ENCODE data around the gene ZBTB7C.

The ZBTB7C gene

DNA sequence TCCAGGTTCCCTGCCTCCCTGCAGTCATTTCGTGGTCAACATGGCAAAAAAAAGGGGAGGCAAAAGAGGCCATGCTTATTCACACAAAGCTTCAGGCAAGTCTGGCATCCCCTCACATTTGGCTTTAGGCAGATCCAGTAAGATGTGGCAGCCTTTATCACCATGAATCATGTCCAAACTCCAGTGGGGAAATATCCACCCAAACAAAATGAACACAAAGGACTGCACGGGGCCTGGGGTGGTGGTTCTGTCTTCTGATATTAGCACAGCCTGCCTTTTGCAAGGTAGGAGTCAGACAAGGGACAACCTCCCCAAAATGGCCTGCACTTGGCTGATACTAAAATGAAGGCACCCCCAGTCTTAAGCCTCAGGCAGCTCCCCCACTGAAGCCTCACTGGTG is 129.9 kb downstream of the ZBTB7C start:
- Histone ChIP-seq H3K4me3 (ENCODE audit: low read length) (no peak overlapping the region), H3K4me1 (ENCODE audit: insufficient read depth, low read length) (no peaks in the 10 kb centered on the region), H3K27me3 (ENCODE audit: insufficient read depth, low read length) (no peaks in the 10 kb centered on the region), H3K9me3 (ENCODE audit: low read length) (no peaks in the 10 kb centered on the region), H2AFZ (ENCODE audit: low read depth, low read length) (no peak overlapping the region), H3K36me3 (ENCODE audit: insufficient read depth, low read length) (no peaks in the 10 kb centered on the region)

DNA sequence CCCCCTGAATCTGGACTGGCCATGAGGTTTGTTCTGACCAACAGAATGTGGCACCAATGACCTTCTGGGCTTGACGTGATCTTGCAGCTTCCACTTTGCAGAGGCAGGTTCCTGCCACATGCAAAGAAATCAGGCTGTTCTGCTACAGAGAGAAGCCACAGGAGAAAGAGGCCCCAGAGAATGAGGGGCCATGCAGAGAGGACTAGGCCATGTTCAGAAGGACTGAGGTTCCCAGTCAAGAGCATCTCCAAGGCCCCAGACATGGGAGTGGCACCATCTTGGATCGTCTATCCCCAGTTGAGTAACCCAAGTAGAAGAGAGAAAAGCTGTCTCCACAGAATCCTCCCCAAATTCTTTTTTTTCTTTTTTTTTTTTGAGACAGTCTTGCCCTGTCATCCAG is 131.1 kb downstream of the ZBTB7C start:
- Histone ChIP-seq H3K4me1 (ENCODE audit: insufficient read depth, low read length) (no peaks in the 10 kb centered on the region), H3K27me3 (ENCODE audit: insufficient read depth, low read length) (no peaks in the 10 kb centered on the region), H3K9me3 (ENCODE audit: low read length) (no peaks in the 10 kb centered on the region), H3K4me3 (ENCODE audit: low read length) (no peak overlapping the region), H3K36me3 (ENCODE audit: insufficient read depth, low read length) (no peaks in the 10 kb centered on the region), H2AFZ (ENCODE audit: low read depth, low read length) (no peak overlapping the region)

DNA sequence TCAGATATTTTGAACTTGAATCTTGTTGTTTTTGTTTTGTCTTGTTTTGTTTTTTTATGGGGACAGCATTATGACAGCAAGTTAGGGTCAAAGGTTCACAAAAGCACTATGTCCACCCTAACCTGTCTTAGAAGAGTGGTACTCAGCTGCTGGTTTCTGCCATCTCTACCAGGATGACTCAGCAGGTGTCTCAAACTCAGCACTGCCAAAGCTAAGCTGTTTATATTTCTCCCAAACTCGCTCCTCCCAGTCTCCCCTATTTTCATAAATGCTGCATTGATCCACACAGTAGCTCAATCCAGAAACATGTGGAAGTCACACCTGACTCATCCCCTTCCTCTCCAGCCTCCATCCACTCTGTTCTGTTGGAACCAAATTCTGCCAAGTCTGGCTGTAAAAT is 134.9 kb downstream of the ZBTB7C start:
- Histone ChIP-seq H3K36me3 (ENCODE audit: insufficient read depth, low read length) (no peaks in the 10 kb centered on the region), H2AFZ (ENCODE audit: low read depth, low read length) (no peak overlapping the region), H3K4me1 (ENCODE audit: insufficient read depth, low read length) (no peaks in the 10 kb centered on the region), H3K4me3 (ENCODE audit: low read length) (no peak overlapping the region), H3K27me3 (ENCODE audit: insufficient read depth, low read length) (no peaks in the 10 kb centered on the region), H3K9me3 (ENCODE audit: low read length) (no peaks in the 10 kb centered on the region)

- Histone ChIP-seq H3K4me1 (ENCODE audit: insufficient read depth, low read length) (no peaks in the 10 kb centered on the region), H3K27me3 (ENCODE audit: insufficient read depth, low read length) (no peaks in the 10 kb centered on the region), H3K36me3 (ENCODE audit: insufficient read depth, low read length) (no peaks in the 10 kb centered on the region), H2AFZ (ENCODE audit: low read depth, low read length) (no peak overlapping the region), H3K4me3 (ENCODE audit: low read length) (no peak overlapping the region), H3K9me3 (ENCODE audit: low read length) (no peaks in the 10 kb centered on the region)
Observed at GRCh38 chr18:48270929-48271328, 138.3 kb downstream of the ZBTB7C start.

- no peaks in the 10 kb centered on the region for H3K27me3 ChIP-seq (ENCODE audit: insufficient read depth, low read length)
- H3K9me3 ChIP-seq (ENCODE audit: low read length) = no peaks in the 10 kb centered on the region
- no peak overlapping the region for H2AFZ ChIP-seq (ENCODE audit: low read depth, low read length)
- H3K4me1 ChIP-seq (ENCODE audit: insufficient read depth, low read length) = no peaks in the 10 kb centered on the region
- H3K36me3 ChIP-seq (ENCODE audit: insufficient read depth, low read length) = no peaks in the 10 kb centered on the region
- no peak overlapping the region for H3K4me3 ChIP-seq (ENCODE audit: low read length)
Observed at GRCh38 chr18:48265328-48265727, 143.9 kb downstream of the ZBTB7C start.

- no peak overlapping the region for H2AFZ ChIP-seq (ENCODE audit: low read depth, low read length)
Observed at GRCh38 chr18:48263914-48264902, 145.0 kb downstream of the ZBTB7C start.

DNA sequence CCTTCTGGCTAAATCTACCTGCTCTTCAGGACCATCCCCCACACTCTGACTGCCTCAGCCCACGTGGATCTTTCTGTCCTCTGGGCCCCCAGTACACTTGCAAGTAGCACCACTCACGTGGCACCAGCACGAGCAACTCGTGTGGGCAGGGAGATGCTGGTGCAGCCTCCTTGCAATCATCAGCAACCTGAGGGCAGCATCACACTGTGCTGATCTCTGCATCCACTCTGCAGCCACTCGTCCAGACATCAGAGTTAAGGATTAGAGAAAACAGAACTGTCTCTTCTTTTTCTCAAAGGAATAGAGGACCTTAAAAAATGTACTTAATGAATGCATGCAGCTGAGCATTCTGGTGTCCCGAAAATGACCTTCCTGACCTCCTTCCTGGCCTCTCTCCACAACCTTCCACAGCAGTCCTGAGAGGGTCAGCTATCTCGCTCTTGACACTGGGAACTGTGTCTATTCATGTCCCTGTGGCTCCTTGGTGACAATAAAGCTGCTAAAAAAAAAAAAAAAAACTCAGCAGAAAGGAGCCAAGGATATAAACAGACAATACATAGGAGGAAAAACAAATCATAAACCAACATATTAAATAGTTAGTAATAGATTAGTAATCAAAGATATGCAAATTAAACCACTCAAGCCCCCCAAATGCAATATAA is 145.9 kb downstream of the ZBTB7C start:
- Histone ChIP-seq H2AFZ (ENCODE audit: low read depth, low read length) (no peak overlapping the region), H3K9me3 (ENCODE audit: low read length) (no peaks in the 10 kb centered on the region), H3K36me3 (ENCODE audit: insufficient read depth, low read length) (no peaks in the 10 kb centered on the region), H3K4me3 (ENCODE audit: low read length) (no peak overlapping the region), H3K4me1 (ENCODE audit: insufficient read depth, low read length) (no peaks in the 10 kb centered on the region), H3K27me3 (ENCODE audit: insufficient read depth, low read length) (no peaks in the 10 kb centered on the region)

More at GRCh38 chr18:48263914-48264902, 145.0 kb downstream of the ZBTB7C start:
- Histone ChIP-seq H3K4me1 (ENCODE audit: insufficient read depth, low read length) (no peaks in the 10 kb centered on the region), H3K4me3 (ENCODE audit: low read length) (no peak overlapping the region), H3K36me3 (ENCODE audit: insufficient read depth, low read length) (no peaks in the 10 kb centered on the region), H3K27me3 (ENCODE audit: insufficient read depth, low read length) (no peaks in the 10 kb centered on the region), H3K9me3 (ENCODE audit: low read length) (no peaks in the 10 kb centered on the region)

DNA sequence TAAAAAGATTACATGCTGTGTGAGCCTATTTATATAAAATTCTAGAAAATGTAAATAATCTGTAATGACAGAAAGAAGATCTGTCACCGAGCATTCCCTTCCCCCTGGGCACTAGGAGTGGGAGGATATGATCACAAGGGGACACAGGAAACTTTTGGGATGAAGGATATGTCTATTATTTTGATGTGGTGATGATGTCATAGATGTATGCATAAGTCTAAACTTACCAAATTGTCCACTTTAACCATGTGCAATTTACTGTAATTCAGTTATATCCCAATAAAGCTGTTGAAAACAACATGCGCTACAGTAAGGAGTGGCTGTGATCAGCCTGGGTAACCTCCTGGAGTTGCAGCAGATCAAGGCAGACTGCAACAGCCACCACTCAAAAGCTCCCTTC is 148.9 kb downstream of the ZBTB7C start:
- no peaks in the 10 kb centered on the region for H3K27me3 ChIP-seq (ENCODE audit: insufficient read depth, low read length)
- no peaks in the 10 kb centered on the region for H3K9me3 ChIP-seq (ENCODE audit: low read length)
- no peaks in the 10 kb centered on the region for H3K36me3 ChIP-seq (ENCODE audit: insufficient read depth, low read length)
- no peak overlapping the region for H2AFZ ChIP-seq (ENCODE audit: low read depth, low read length)
- H3K4me3 ChIP-seq (ENCODE audit: low read length) = no peak overlapping the region
- no peaks in the 10 kb centered on the region for H3K4me1 ChIP-seq (ENCODE audit: insufficient read depth, low read length)

- no peaks in the 10 kb centered on the region for H3K36me3 ChIP-seq (ENCODE audit: insufficient read depth, low read length)
- H3K4me1 ChIP-seq (ENCODE audit: insufficient read depth, low read length) = no peaks in the 10 kb centered on the region
- no peak overlapping the region for H2AFZ ChIP-seq (ENCODE audit: low read depth, low read length)
- H3K9me3 ChIP-seq (ENCODE audit: low read length) = no peaks in the 10 kb centered on the region
- H3K27me3 ChIP-seq (ENCODE audit: insufficient read depth, low read length) = no peaks in the 10 kb centered on the region
- H3K4me3 ChIP-seq (ENCODE audit: low read length) = no peak overlapping the region
Observed at GRCh38 chr18:48256848-48257247, 152.3 kb downstream of the ZBTB7C start.

- Histone ChIP-seq H3K27me3 (ENCODE audit: insufficient read depth, low read length) (no peaks in the 10 kb centered on the region), H3K4me3 (ENCODE audit: low read length) (no peak overlapping the region), H2AFZ (ENCODE audit: low read depth, low read length) (no peak overlapping the region), H3K36me3 (ENCODE audit: insufficient read depth, low read length) (no peaks in the 10 kb centered on the region), H3K9me3 (ENCODE audit: low read length) (no peaks in the 10 kb centered on the region), H3K4me1 (ENCODE audit: insufficient read depth, low read length) (no peaks in the 10 kb centered on the region)
Observed at GRCh38 chr18:48254077-48254602, 155.0 kb downstream of the ZBTB7C start.

- Histone ChIP-seq H2AFZ (ENCODE audit: low read depth, low read length) (no peak overlapping the region), H3K4me3 (ENCODE audit: low read length) (no peak overlapping the region), H3K9me3 (ENCODE audit: low read length) (no peaks in the 10 kb centered on the region), H3K27me3 (ENCODE audit: insufficient read depth, low read length) (no peaks in the 10 kb centered on the region), H3K4me1 (ENCODE audit: insufficient read depth, low read length) (no peaks in the 10 kb centered on the region), H3K36me3 (ENCODE audit: insufficient read depth, low read length) (no peaks in the 10 kb centered on the region)
Observed at GRCh38 chr18:48252525-48252924, 156.7 kb downstream of the ZBTB7C start.

GRCh38 chr18:48250918-48251317 is 158.3 kb downstream of the ZBTB7C start:
- no peak overlapping the region for H2AFZ ChIP-seq (ENCODE audit: low read depth, low read length)
- H3K4me3 ChIP-seq (ENCODE audit: low read length) = no peak overlapping the region
- H3K4me1 ChIP-seq (ENCODE audit: insufficient read depth, low read length) = no peaks in the 10 kb centered on the region
- H3K36me3 ChIP-seq (ENCODE audit: insufficient read depth, low read length) = no peaks in the 10 kb centered on the region
- no peaks in the 10 kb centered on the region for H3K9me3 ChIP-seq (ENCODE audit: low read length)
- H3K27me3 ChIP-seq (ENCODE audit: insufficient read depth, low read length) = no peaks in the 10 kb centered on the region

GRCh38 chr18:48250362-48250907 is 158.7 kb downstream of the ZBTB7C start:
- Histone ChIP-seq H3K27me3 (ENCODE audit: insufficient read depth, low read length) (no peaks in the 10 kb centered on the region), H2AFZ (ENCODE audit: low read depth, low read length) (no peak overlapping the region), H3K4me3 (ENCODE audit: low read length) (no peak overlapping the region), H3K4me1 (ENCODE audit: insufficient read depth, low read length) (no peaks in the 10 kb centered on the region), H3K36me3 (ENCODE audit: insufficient read depth, low read length) (no peaks in the 10 kb centered on the region), H3K9me3 (ENCODE audit: low read length) (no peaks in the 10 kb centered on the region)
